ENCODE data around the gene TAF15. TPM values are rescaled to one million over a fixed set of nuclear protein-coding genes. Genes with fewer than 3 reads are reported as not detected.
A peak's percentile ranks its signal among the peaks of the same experiment; 100 is the strongest.

The TAF15 gene
- total and polyA plus RNA-seq, 10 of the 15 experiments (the other 5 are each of a cell fraction or from before 2014, with no cell fraction given): 9.5 to 259 (median 40.4) TPM

DNA sequence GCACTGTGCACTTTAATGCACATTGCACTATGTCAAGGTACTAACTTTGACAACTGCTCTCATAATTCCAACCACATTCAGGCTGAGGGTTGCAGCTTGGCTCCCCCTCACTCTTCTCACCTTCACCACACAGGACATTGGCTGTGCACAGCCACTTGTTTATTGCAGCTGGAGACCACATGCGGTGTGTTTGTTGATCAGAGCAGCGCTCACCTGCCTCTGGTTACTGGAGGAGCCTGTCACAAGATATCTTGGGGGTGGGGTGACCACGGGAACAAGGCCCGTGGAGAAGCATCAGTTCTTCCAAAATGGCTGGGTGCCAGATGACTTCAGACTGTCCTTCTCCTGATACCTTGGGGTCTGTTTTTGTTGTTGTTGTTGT is 81.5 kb downstream of the TAF15 start (continued):
- TF ChIP-seq CEBPB (IDR thresholded peaks at IDR 0.05; ENCODE audit: borderline replicate concordance in 1 of 2, low read depth in 2 of 2, low read length in 2 of 2): no peak; a peak in 1 of 4 replicates
- TF ChIP-seq BRCA1 (IDR thresholded peaks at IDR 0.05; ENCODE audit: low read depth, low read length): no peak
- TF ChIP-seq ESRRA (IDR thresholded peaks at IDR 0.05; ENCODE audit: low read length): no peak
- no peak for TF ChIP-seq RAD21 (IDR thresholded peaks at IDR 0.05; ENCODE audit: insufficient read depth, low read depth, low read length)
- TF ChIP-seq IRF3 (IDR thresholded peaks at IDR 0.05): no peak
- no peak for TF ChIP-seq POLR2AphosphoS5 (IDR thresholded peaks at IDR 0.05; ENCODE audit: low read length)
- TF ChIP-seq RELA (IDR thresholded peaks at IDR 0.05; ENCODE audit: borderline replicate concordance, partially characterized antibody): no peak
- TF ChIP-seq SMAD1 (IDR thresholded peaks at IDR 0.05; ENCODE audit: low read depth, partially characterized antibody): peak; percentile 70
- TF ChIP-seq SREBF1 (IDR thresholded peaks at IDR 0.05; ENCODE audit: low read length): no peak
- TF ChIP-seq, protein P1, sequence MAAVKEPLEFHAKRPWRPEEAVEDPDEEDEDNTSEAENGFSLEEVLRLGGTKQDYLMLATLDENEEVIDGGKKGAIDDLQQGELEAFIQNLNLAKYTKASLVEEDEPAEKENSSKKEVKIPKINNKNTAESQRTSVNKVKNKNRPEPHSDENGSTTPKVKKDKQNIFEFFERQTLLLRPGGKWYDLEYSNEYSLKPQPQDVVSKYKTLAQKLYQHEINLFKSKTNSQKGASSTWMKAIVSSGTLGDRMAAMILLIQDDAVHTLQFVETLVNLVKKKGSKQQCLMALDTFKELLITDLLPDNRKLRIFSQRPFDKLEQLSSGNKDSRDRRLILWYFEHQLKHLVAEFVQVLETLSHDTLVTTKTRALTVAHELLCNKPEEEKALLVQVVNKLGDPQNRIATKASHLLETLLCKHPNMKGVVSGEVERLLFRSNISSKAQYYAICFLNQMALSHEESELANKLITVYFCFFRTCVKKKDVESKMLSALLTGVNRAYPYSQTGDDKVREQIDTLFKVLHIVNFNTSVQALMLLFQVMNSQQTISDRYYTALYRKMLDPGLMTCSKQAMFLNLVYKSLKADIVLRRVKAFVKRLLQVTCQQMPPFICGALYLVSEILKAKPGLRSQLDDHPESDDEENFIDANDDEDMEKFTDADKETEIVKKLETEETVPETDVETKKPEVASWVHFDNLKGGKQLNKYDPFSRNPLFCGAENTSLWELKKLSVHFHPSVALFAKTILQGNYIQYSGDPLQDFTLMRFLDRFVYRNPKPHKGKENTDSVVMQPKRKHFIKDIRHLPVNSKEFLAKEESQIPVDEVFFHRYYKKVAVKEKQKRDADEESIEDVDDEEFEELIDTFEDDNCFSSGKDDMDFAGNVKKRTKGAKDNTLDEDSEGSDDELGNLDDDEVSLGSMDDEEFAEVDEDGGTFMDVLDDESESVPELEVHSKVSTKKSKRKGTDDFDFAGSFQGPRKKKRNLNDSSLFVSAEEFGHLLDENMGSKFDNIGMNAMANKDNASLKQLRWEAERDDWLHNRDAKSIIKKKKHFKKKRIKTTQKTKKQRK (IDR thresholded peaks at IDR 0.05; ENCODE audit: low read depth, low read length): no peak
- no peak for TF ChIP-seq EZH2 (IDR thresholded peaks at IDR 0.05; ENCODE audit: borderline replicate concordance, control insufficient read depth, low read depth, low read length)
- no peak for TF ChIP-seq SMC3 (IDR thresholded peaks at IDR 0.05; ENCODE audit: borderline replicate concordance, low read length)
- no peak for TF ChIP-seq TARDBP (IDR thresholded peaks at IDR 0.05; ENCODE audit: borderline replicate concordance)
- TF ChIP-seq ZNF384 (IDR thresholded peaks at IDR 0.05; ENCODE audit: borderline replicate concordance, low read depth, low read length): no peak
- TF ChIP-seq ZNF622 (IDR thresholded peaks at IDR 0.05): no peak
- no peak for TF ChIP-seq ZBTB11 (CRISPR knock-in tag; IDR thresholded peaks at IDR 0.05)
- TF ChIP-seq, protein P2, sequence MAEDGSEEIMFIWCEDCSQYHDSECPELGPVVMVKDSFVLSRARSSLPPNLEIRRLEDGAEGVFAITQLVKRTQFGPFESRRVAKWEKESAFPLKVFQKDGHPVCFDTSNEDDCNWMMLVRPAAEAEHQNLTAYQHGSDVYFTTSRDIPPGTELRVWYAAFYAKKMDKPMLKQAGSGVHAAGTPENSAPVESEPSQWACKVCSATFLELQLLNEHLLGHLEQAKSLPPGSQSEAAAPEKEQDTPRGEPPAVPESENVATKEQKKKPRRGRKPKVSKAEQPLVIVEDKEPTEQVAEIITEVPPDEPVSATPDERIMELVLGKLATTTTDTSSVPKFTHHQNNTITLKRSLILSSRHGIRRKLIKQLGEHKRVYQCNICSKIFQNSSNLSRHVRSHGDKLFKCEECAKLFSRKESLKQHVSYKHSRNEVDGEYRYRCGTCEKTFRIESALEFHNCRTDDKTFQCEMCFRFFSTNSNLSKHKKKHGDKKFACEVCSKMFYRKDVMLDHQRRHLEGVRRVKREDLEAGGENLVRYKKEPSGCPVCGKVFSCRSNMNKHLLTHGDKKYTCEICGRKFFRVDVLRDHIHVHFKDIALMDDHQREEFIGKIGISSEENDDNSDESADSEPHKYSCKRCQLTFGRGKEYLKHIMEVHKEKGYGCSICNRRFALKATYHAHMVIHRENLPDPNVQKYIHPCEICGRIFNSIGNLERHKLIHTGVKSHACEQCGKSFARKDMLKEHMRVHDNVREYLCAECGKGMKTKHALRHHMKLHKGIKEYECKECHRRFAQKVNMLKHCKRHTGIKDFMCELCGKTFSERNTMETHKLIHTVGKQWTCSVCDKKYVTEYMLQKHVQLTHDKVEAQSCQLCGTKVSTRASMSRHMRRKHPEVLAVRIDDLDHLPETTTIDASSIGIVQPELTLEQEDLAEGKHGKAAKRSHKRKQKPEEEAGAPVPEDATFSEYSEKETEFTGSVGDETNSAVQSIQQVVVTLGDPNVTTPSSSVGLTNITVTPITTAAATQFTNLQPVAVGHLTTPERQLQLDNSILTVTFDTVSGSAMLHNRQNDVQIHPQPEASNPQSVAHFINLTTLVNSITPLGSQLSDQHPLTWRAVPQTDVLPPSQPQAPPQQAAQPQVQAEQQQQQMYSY (CRISPR knock-in tag; IDR thresholded peaks at IDR 0.05): no peak
- no peak for TF ChIP-seq HDAC2 (IDR thresholded peaks at IDR 0.05)
- TF ChIP-seq LARP7 (IDR thresholded peaks at IDR 0.05): no peak

Measured in GM12878 (cell line).